HG03342 (cell line): ENCODE data around the gene GBX2.
"Not testable (repeated sequence)": the region's sequence is repeated elsewhere in the genome, so short reads cannot be mapped to it uniquely, and the experiment has no call there.

Source experiments
- ATAC-seq: cut with Tn5 transposase; IDR thresholded peaks from one replicate; pipeline ENCODE4 v1.9.1; 2021; ENCODE audit warnings: mild to moderate bottlenecking, moderate library complexity; ENCODE audit not compliant: unreplicated experiment

Gene GBX2

DNA sequence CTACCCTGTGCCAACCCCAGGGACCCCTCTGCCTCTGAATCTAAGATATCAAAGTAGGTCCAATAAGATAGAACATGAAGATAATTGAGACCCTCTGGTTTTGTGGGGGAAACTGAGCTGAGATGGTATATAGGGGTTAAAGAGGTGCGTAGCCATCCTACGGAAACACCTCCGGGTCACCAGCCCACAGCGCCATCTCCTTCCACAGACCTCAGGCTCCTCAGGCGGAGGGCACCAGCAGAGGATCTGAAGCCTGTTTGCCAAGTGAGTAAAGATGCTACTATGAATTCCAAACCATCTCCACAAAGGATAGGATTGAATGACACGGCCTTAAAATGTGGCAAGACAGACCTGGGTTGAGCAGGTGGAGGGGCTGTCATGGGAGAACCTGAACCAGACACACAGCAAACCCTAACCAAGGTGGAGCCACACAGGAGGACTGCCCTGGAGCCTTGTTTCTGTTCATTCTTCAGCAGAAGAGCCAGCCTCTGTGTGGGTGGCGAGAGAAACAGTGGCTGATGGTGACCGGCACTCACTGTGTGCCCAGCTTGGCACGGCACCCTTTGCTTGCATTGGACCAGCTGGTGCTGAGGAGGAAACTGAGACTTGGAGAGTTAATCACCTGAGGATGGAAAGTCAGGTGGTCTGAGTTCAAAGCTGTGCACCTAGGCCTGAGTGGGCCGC lies 10.2 kb downstream of the GBX2 start:
- ATAC-seq: no peak

DNA sequence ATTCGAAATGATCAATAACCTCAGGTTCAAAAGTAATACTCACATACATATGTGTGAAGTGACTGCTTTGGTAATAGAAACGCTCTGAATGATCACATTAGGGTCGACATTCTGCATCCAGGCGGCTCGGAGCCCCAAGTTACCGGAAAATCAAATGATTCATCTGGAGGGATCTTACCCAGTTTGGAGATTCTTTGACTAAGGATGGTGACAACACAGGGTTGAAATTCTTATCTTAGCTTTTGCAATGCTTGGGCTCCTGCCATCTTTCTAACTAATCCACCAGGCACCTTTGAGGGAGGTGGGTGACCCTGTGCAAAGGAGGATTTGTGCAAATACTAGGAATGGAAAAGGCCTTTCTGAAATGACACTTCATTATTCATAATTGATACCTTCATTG lies 10.8 kb downstream of the GBX2 start:
- ATAC-seq: no peak

DNA sequence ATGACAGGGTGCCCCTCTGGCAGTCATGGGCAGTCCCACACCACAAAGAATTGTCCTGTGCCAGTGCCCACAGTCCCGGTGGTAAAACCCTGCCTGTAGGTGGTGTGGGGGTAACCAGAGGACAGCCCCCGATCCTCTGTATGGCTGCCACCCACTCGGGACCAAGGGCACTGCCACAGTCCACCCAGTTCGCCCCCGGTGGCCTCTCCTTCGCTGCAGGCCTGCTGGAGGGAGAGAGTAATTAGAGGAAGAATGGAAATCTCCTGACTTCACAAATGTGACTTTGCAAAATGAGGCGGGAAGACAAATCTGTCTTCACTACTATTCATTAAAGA lies 11.4 kb downstream of the GBX2 start:
- ATAC-seq: no peak

DNA sequence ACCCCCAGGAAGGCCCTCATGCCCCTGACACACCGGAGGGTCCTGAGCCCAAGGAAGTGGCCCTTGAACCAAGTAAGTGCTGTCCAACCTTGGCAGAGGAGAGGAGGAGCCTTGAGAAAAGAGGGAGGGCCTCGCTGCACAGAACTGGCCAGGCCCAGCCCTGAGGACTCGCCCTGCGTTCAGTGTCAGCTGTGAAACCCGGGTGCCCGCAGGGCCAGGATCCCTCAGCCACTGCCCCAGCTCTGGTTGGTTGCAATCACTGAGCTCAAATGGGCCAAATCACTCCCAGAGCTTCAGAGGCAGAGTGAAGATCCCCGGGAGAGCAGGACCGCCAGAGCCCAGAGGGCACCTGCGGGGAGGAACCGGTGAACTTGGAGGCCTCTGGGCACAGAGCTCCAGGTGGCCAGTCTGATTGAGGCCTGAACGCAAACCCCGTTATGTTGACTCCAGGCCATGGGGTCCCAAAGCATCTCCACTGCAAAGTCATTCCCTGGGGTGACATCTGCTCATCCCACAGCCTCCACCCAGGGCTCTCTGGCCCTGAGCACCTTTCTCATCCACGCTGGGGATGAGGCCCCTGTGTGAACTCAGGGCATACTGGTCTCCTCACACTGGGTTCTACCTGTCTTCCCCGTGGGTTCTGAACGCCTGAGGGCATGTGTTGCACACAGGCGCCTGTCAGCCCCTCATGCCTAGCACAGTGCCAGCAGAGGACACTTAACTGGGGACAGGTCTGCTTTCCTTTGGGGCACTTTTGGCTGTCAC lies 11.9 kb downstream of the GBX2 start:
- ATAC-seq: no peak

DNA sequence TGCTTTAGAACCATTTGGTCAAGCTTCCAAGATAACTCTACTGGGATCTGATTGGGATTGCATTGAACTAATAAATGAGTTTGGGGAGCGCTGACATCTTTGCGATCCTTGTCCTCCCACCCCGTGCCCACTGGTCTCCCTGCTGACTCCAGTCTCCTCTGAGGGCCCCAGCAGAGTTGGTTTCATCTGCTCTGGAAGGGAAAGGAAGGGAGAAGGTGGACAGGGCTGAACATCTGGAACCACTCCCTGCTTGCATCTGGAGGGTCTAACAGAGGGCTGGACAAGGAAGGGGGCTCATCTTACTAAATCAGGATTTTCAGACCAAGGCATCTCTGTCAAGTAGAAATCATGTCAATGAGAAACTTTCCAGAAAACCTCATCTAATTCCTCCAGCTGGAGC lies 12.8 kb downstream of the GBX2 start:
- no peak for ATAC-seq

DNA sequence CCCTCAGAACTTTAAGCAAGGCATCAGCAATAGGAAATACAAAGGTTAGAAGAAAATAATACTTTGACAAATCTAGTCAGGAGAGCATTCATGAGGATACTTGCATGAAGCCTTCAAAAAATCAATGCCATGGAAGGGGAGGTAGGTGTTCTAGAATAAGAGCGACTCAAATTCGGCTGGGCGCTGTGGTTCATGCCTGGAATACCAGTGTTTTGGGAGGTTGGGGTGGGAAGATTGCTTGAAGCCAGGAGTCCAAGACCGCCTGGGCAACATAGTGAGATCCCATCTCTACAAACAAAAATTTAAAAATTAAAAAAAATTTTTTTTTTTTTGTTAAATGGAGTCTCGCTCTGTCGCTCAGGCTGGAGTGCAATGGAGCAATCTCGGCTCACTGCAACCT lies 21.8 kb downstream of the GBX2 start:
- no peak for ATAC-seq

DNA sequence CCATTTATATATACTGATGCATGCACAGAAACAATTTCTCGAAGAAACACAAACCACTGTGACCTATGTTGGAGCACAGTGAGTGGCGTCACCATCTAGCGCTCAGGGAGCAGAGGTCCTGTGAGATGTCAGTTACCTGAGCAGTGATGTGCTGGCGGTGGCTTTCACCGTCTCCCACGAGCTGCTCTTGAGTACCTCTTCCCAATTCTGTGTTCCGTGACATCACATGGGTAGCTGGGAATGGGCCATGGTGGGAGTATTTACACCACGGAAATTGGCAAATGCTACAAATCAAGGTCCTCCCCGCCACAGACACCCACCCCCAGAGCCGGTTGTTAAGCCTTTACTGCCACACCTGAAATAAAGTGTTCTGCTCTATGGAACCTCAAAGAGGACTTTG lies 24.4 kb downstream of the GBX2 start:
- no peak for ATAC-seq

DNA sequence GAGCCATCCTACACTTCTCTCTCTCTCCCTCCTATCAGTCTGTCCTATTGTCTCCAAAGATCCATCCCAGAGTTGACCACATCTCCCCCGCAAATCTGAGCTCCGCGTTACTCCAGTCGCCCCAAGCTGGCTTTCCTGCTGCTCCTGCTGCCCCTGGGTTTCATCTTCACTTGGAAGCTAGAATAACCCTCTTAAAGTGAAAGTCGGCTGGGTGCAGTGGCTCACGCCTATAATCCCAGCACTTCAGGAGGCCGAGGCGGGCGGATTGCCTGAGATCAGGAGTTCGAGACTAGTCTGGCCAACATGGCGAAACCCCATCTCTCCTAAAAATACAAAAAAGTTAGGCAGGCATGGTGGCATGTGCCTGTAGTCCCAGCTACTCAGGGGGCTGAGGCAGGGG lies 26.6 kb downstream of the GBX2 start:
- ATAC-seq: not testable (repeated sequence)

DNA sequence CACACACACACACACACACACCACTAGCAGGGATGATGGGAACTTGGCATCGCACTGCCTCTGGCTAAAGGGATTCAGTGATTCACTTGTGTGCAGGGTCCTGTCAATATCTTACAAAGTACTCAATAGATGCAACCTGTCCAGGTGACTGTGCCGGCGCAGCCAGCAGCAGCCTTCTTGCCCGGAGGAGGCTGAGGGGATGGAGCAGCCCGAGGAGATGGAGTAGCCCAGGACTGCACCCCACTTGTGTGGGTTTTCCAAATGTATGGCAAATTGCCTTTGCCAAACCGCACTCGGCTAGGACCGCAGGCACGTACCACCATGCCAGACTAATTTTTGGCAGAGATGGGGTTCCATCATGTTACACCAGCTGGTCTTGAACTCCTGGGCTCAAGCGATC lies 31.1 kb downstream of the GBX2 start:
- ATAC-seq: no peak

DNA sequence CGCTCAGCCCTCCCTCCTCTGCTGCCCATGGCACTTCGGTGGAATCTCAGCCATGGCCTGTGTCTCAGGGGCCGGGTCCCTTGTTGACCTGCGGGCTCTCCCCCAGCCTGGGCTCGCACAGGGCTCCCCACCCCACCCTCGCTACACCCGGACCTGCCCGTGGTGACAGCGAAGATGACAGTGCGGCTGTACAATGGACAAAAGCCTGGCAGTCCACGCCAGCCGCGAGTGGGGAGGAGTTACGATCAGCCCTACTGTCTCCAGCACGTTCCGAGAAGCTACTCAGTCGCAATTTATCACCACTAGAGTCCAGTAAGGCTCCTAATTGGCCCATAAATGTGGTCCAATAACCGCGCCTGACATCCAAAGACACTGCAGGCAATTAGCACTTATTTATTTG lies 31.6 kb downstream of the GBX2 start:
- ATAC-seq: no peak

DNA sequence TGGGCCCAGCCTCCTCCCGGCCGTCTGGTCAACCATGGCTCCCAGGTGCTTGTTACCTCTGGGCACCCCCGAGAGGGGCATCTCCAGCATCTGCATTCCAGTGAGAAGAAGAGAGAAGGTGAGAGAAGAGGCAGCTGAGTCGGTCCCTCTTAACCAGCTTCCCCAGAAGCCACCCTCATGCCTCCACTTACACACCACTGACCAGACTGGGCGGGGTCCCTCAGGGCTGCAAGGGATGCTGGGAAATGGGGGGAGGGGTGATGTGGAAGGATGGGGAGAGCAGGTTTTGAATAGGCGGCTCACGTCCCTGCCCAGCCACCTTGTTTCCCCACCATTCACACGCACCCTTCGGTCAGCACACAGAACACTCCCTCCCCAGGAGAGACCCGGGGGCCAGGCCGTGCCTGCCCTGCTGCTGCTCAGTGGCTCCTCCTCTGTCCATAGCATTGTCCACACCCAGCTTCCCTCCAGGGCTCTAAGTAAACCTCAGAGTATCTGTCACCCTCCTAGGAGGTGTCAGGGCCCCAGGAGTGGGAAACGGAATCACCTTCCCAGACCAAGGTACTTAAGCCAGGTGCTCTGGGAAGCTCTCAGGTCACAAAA lies 34.7 kb downstream of the GBX2 start:
- ATAC-seq: no peak

DNA sequence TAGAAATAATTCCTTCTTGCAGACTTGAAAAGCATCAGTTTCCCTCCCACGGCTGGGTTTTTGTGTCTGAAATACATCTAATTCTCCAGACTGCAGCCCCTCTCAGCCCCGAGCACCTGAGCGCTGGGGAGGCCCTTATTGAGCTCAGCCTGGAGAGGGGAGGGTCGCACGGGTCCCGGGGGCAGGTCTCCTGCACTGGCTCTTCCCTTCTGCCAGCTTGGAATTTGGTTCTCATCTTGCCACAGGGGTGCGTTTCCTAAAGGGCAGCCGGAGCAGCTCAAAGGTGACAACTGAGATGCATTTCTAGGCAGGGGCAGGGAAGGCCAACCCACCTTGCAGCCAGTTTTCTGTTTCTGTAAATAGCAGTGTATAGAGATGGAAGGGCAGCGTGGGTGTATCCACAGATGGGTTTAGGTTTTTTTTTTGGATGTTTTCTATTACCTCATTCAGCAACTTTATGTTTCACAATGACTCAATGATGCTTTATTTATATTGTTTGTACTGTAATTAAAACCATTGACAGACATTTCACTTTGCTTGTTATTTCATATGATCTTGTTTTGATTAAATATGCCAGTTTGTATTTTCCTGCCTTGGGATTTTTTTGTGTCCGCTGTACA lies 37.0 kb downstream of the GBX2 start:
- ATAC-seq: no peak

DNA sequence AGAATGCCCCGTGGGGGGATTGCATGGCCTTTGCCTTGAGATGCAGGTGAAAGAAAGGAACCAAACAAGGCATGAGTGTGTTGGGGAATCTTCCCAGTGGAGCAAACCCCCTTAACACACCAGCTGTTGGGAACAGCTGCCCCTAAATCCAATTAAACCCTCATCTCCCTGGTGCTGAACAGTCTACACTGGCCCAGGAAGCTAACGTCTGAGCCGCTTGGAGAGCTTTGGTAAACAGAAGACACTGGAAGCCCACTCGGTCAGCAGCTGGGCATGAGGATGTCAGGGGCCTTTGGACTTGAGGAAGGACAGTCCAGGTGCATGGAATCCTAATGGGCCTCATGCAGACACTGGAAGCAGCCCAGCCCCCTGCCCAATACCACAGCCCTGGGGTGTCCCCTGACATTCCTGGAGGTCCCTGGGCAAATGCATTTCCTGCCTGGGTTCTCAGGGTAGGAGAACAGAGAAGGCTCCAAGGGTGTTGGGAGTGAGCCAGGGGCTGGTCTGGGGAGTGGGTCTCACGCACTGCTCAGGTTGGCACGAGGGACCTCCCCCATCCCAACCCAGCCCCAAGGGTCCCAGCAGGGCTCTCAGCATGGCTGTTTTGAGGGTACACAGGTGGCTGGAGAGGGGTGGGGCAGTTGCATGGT lies 37.7 kb downstream of the GBX2 start:
- no peak for ATAC-seq

DNA sequence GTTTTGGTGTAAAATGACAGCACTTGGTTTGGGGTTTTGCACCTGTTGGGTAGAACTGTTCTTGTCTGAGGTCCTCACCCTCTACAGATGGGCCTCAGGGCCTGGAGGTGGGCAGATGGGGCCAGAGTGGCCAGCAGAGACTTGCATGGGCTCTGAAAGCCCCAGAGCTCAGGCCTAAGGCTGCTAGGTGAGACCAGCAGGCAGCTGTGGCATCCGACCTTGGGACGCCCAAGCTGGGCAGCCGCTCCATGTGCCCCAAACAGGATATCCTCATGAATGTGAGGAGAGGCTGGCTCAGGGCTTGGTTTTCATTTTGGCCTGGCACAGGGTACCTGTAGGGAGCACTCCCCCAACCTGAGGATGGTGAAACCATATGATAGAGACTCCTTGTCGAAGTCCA lies 38.3 kb downstream of the GBX2 start:
- no peak for ATAC-seq

DNA sequence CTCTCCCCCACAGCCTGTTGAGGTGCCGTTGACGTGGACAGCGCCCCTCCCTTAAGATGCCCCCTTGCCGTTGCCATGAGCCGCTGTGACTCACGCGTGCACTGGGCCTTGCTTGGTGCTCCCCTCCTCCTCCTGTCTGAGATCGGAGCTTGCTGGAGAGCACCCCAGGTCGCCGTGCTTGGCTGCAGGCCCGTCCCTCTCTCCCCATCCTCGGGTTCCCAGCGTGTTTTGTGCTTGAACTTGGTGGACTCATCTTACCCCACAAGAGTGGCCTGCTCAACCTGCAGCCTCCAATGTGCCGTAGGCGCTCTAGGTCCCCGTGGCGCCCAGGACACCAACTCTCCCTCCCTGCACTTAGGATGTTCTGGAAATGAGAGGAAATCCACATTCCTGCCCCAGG lies 39.9 kb downstream of the GBX2 start:
- no peak for ATAC-seq

DNA sequence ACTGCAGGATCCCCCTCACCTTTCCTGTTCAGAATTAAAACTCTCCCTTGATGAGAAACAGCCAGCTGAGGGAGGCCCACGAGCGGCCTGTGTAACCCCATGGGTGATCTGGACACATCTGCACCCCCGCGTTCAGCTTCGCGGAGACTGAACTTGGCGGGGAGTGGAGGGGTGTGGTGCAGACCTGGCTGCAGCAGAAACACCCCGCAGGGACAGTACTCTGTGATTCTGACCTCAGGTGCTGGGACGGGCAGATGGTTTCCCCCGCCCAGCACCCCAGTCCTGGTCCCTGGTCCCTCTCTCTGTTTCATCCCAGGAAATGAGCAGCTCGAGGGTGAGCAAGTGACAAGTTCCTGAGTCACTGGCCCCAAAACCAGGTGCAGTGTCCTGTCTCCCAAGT lies 41.2 kb downstream of the GBX2 start:
- ATAC-seq: no peak

DNA sequence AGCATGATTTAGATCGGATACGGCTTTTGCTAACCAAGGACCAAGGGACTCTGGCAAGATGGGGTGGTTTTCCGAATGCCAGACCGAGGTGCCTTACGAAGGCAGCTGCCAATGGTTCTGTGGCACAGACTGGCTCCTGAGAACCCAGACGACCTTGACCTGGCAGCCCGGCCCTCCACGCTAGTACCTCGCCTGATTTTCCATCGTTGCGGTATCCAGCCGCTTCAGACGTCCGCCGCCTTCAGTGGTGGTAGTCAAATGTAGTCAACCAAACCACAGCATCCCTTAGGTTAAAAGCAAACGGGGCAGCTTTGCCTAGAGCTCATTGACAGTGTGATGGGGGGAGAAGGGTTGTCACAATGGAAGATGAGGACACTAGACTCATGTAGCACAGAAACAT lies 42.6 kb downstream of the GBX2 start:
- ATAC-seq: no peak

DNA sequence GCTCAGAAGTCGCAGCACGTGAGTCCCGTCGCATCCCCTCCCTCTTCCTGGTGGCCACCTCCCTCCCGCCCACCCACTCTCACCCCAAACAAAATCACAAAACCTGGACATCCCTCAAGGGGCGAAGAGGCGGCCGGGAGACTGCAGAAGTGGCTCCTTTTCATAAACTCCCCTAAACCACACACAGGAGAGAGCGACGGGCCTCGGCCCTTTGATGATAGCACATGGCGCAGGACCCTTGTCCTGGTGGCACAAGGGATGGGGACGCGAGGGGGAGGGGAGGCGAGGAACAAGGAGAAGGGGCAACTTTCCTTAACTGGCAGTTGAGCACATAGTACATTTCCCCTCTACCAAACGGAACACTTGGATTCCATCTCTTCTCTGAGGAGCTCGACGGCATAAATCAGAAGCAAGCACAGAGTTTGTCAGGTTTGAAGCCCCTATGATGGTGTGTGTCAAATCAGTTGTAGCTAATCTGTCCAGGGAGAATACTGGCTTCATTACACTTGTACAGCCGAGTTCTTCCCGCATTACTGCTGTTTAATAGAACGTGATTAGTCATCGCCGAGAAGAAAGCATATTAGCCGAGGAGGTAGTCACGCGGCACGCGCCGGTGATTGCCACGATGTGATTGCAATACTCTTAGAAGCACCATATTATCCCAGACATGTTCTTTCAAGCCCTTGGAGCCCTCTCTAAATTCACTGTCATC lies 43.8 kb downstream of the GBX2 start:
- no peak for ATAC-seq

DNA sequence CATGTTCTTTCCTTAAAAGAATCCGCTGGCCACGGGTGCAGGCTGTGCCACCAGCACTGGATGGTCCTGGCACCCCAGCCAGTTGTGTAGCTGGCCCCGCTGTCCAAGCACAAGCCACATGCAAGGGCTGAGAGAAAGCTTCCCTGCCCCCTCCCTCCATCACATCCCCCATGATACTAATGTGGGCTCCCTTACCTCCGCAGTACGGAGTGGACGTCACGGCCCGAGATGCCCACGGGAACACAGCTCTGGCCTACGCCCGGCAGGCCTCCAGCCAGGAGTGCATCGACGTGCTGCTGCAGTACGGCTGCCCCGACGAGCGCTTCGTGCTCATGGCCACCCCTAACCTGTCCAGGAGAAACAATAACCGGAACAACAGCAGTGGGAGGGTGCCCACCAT lies 44.5 kb downstream of the GBX2 start:
- ATAC-seq: no peak

DNA sequence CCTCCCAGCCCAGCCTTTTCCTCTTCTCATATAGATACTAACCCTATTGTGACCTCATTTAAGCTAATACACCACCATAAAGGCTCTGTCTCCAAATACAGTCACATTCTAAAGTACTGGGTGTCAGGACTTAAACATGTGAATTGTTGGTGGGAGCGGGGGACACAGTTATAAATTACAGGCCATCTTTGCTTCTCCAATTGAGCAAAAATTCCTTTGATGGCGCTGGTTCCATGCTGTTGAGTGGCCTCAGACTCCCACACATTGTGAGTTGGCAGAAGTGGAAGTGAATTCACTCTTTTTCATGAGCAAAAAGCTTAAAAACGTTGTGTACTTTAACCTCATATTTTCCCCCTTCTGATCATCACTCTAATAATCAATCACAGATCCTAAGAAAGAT lies 46.0 kb downstream of the GBX2 start:
- no peak for ATAC-seq

DNA sequence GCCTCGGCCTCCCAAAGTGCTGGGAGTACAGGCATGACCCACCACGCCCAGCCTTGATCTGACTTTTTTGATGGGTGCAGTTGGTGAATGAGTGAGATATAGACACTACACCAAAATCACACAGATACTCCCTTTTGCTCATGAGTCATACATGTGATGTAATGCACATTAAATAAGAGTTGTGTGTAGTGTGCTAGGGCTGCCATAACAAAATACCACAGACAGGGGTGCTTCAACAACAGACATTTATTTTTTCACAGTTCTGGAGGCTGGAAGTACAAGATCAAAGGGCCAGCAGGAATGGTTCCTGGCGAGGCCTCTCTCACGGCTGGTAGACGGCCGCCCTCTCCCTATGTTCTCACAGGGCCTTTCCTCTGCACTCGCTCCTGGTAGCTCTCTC lies 46.6 kb downstream of the GBX2 start:
- ATAC-seq: no peak
